Measurements from ENCODE around the gene KCND2.
"Not testable (repeated sequence)": the region's sequence is repeated elsewhere in the genome, so short reads cannot be mapped to it uniquely, and the experiment has no call there.

KCND2 gene

DNA sequence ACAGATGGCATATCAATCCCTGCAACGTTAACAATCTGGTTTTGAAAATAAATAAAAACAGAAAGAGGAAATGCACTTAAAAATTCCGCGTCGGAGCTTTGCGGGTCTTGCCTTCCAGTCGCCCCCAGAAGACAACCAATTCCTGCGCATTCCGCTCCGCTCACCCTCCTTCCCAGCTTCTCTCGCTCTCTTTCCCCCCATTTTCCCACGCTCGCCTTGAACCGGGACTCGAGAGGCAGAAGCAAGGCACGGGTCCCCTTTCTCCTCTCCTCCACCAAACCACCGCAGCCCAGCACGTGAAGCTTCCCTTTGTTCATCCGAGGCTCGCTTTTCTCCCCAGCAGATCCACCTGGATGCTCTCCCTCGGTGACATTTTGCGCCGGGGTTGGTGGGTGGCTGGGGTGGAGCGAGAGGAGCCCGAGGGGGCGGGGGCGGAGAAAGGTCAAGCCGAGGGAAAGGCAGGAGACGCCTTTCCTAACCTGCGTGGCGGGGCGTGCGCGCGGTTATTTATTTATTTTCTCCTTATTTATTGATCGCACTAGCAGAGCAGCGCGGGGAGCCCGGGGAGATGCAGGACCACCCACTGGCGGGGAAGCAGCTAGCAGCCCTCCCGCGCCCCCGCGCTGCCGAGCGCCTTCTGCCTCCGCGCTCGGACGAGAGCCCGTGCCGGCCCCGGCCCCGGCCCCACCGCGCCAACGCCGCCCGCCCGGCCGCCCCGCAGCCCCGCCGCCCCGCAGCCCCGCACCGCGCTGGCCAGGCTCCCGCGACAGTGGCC, at the start of gene KCND2:
Gene KCND2 (plus strand): TSS at position 475 of the 775 bp plus-strand sequence.
- no peak for DNase-seq (ENCODE audit: low read depth)
- peak within 1 kb of the TSS; percentile 54 for H3K4me3 ChIP-seq (ENCODE audit: low read depth, low read length)
- TF ChIP-seq, protein P1, sequence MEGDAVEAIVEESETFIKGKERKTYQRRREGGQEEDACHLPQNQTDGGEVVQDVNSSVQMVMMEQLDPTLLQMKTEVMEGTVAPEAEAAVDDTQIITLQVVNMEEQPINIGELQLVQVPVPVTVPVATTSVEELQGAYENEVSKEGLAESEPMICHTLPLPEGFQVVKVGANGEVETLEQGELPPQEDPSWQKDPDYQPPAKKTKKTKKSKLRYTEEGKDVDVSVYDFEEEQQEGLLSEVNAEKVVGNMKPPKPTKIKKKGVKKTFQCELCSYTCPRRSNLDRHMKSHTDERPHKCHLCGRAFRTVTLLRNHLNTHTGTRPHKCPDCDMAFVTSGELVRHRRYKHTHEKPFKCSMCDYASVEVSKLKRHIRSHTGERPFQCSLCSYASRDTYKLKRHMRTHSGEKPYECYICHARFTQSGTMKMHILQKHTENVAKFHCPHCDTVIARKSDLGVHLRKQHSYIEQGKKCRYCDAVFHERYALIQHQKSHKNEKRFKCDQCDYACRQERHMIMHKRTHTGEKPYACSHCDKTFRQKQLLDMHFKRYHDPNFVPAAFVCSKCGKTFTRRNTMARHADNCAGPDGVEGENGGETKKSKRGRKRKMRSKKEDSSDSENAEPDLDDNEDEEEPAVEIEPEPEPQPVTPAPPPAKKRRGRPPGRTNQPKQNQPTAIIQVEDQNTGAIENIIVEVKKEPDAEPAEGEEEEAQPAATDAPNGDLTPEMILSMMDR (conservative IDR thresholded peaks at IDR 0.05; ENCODE audit: low read depth, low read length): no peak

DNA sequence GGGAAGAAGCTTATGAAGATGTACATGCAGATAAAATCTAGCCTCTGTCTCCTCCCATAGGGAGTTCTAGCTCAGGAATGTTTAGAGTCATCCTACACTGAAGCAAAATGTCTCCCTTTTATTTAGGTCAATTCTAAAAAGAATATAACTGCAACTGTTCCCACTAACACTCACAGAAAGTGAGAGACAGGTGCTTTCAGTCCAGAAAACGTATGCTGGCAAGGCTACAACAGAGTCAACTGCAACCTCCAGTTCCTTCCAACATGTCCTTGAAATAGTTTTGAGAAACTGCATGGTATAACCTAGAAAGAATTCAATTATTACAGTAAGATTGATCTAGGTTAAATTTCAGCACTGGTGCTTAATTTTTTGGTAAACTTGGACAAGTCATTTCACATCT, 46.8 kb upstream of the KCND2 start:
- TF ChIP-seq, protein P1 (conservative IDR thresholded peaks at IDR 0.05; ENCODE audit: low read depth, low read length): no peak

GRCh38 chr7:120227255-120227654, 45.7 kb upstream of the KCND2 start:
- no peak for DNase-seq (ENCODE audit: low read depth)
- no peak overlapping the region for H3K4me3 ChIP-seq (ENCODE audit: low read depth, low read length)
- TF ChIP-seq, protein P1 (conservative IDR thresholded peaks at IDR 0.05; ENCODE audit: low read depth, low read length): no peak

More for the DNA sequence above, 46.8 kb upstream of the KCND2 start:
- no peak overlapping the region for H3K4me3 ChIP-seq (ENCODE audit: low read depth, low read length)
- DNase-seq (ENCODE audit: low read depth): no peak

DNA sequence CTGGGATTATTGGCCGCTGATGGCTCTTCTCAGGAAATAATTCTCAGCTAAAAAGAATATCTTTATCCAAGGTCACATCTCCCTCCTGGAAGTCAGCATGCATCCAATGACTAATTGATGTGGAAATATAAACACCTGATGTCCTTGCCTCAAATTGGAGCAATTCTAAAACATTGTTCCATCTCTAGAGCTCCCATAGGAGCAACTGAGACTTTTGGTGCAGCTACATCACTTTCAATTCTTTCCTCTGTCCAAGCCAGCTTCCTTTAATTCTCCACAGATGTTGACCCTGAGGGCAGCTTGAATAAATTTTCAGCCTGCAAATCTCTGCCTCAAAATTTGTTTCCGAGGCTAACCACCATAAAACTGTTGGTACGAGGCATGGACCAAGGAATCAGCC, 43.9 kb upstream of the KCND2 start:
- no peak overlapping the region for H3K4me3 ChIP-seq (ENCODE audit: low read depth, low read length)
- DNase-seq (ENCODE audit: low read depth): no peak
- TF ChIP-seq, protein P1 (conservative IDR thresholded peaks at IDR 0.05; ENCODE audit: low read depth, low read length): no peak

GRCh38 chr7:120233338-120233737, 39.6 kb upstream of the KCND2 start:
- H3K4me3 ChIP-seq (ENCODE audit: low read depth, low read length): no peak overlapping the region
- TF ChIP-seq, protein P1 (conservative IDR thresholded peaks at IDR 0.05; ENCODE audit: low read depth, low read length): no peak
- DNase-seq (ENCODE audit: low read depth): no peak

DNA sequence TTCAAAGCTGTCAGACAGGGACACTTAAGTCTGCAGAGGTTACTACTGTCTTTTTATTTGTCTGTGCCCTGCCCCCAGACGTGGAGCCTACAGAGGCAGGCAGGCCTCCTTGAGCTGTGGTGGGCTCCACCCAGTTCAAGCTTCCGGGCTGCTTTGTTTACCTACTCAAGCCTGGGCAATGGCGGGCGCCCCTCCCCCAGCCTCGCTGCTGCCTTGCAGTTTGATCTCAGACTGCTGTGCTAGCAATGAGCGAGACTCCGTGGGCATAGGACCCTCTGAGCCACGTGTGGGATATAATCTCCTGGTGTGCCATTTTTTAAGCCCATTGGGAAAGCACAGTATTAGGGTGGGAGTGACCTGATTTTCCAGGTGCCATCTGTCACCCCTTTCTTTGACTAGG, 32.6 kb upstream of the KCND2 start:
- H3K4me3 ChIP-seq (ENCODE audit: low read depth, low read length); DNase-seq (ENCODE audit: low read depth): not testable (repeated sequence)

DNA sequence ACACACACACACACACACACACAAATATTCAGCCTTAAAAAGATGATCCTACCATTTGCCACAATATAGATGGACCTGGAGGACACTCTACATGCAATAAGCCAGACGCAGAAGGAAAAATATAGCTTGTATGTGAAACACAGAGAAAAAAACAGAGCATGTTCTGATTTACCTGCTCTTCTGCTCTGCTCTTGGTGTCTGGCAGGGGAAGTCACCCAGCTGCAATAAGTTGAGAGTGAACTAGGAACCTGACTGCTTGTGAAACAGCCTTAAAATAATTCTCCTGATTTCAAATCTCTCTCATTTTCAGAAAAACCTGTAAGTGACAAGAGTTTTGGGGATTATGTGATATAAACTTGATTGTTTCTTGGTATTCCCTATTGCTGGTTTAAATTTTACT, 31.0 kb upstream of the KCND2 start:
- TF ChIP-seq, protein P1 (conservative IDR thresholded peaks at IDR 0.05; ENCODE audit: low read depth, low read length): no peak
- DNase-seq (ENCODE audit: low read depth): no peak
- H3K4me3 ChIP-seq (ENCODE audit: low read depth, low read length): no peak overlapping the region
